GM11168 (cell line): ENCODE results near the gene LST1.

Source experiments
- in situ Hi-C: fragments of 300-500 bp; cut with MboI; formaldehyde crosslinking; loops from one replicate; pipeline ENCODE4 v1.12.0; 2022; ENCODE audit warnings: low sequenced_read_pairs; ENCODE audit not compliant: unreplicated experiment

Gene LST1

DNA sequence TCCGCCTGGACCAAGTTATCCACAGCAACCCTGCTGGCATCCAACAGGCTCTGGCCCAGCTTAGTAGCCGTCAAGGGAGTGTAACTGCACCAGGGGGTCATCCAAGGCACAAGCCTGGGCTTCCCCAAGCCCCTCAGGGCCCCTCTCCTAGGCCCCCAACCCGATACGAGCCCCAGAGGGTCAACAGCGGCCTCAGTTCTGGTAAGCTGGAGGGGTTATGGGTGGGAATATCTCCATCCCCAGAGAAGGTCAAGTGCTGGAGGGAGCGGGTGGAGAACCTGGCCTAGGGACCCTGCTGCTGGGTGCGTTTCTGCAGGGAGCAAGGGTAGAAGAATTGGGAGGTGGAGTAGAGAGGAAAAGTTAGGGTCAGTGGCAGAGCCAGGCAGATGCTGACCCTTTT is 47.4 kb downstream of the LST1 start:
- in situ Hi-C loops: no loop called here

GRCh38 chr6:31634131-31634530 is 48.1 kb downstream of the LST1 start:
- in situ Hi-C loops: no loop called here

DNA sequence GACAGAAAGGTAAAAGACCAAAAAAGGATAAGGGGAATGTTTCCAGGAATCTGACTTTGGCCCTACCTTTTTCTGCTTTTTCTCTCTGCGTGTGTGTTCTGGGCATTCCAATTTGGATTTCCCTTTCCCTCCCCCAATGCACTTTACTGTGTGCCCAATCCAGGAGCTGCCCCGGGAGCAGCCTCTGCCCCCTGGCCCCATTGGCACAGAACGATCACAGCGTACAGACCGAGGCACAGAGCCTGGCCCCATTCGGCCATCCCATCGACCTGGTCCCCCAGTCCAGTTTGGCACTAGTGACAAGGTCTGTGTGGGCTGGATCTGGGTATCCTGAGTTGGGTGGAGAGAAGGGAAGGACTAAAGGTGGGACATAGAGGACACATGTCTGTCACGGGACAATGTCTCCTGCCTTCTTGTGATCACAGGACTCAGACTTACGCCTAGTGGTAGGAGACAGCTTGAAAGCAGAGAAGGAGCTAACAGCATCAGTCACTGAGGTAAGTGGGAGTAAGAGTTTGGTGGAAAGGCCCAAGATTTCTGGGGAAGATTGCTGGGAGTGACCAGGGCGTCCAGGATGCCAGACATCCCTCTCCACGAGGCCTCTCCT is 49.0 kb downstream of the LST1 start:
- in situ Hi-C loops: no loop called here

GRCh38 chr6:31636698-31637596 is 50.9 kb downstream of the LST1 start:
- in situ Hi-C loops: no loop called here
